ENCODE results near the gene BATF3.
A peak's percentile ranks its signal among the peaks of the same experiment; 100 is the strongest.
"Not testable (repeated sequence)": the region's sequence is repeated elsewhere in the genome, so short reads cannot be mapped to it uniquely, and the experiment has no call there.

BATF3 gene

DNA sequence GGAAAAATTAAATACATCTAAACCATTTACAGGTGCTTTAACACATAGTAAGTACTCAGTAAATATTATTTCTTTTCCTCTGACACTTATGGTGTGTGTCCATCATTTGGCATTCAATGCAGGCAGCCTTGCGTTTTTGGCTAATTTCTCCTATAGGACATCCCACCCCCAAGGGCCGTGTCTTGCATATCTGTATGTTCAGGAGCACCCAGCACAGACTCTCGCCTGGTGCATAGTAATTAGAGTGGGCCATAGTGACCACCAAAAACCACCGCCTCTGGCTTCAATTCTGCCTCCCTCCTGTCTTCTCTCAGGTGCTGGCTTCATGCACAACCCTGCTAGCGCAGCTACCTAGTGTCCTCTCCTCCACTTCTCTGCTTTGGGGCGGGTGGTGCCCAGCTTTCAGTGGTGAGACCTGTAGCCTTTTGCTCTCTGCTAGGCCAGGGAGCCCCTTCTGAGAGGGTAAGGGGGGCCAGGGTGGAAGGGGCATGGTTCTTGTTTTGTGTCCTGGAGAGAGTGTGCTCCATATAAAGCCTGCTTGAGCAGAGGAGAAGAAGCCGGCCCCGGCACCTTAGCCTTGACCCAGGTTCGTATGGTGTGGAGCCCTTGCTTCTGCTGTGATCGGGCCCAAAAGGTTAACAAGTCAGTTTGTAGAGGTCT lies 33.4 kb downstream of the BATF3 start:
- no peak for TF ChIP-seq CTCF (conservative IDR thresholded peaks at IDR 0.05; ENCODE audit: low read depth)
- no peak for DNase-seq (ENCODE audit: low spot score)
- ChIA-PET POLR2A (ENCODE audit: low non-redundant PET) (no interaction called here), CTCF (interaction anchor here (0.6 to 1.3 kb wide), 4 partner anchors 11 to 167 kb away, joined by 4 to 13 read pairs (median 8); no protein-coding TSS in a partner anchor)
- no peak overlapping the region for H3K27ac ChIP-seq

- TF ChIP-seq CTCF (conservative IDR thresholded peaks at IDR 0.05; ENCODE audit: low read depth): peak; percentile 88
- peak; percentile 64 for DNase-seq (ENCODE audit: low spot score)
- ChIA-PET CTCF (interaction anchor here (0.5 to 1.3 kb wide), 32 partner anchors 10 to 594 kb away, joined by 3 to 18 read pairs (median 4); no protein-coding TSS in a partner anchor), POLR2A (ENCODE audit: low non-redundant PET) (no interaction called here)
- H3K27ac ChIP-seq: no peak overlapping the region; the same call in 1 of the 2 replicates
Observed at GRCh38 chr1:212665241-212666115, 34.2 kb downstream of the BATF3 start.

- H3K27ac ChIP-seq: no peak overlapping the region
- DNase-seq (ENCODE audit: low spot score): no peak
- CTCF ChIA-PET: interaction anchor here (0.5 to 1.3 kb wide), 33 partner anchors 9 to 593 kb away, joined by 3 to 18 read pairs (median 4); no protein-coding TSS in a partner anchor
- TF ChIP-seq CTCF (conservative IDR thresholded peaks at IDR 0.05; ENCODE audit: low read depth): no peak
- POLR2A ChIA-PET (ENCODE audit: low non-redundant PET): no interaction called here
Observed at GRCh38 chr1:212664409-212665199, 35.0 kb downstream of the BATF3 start.

DNA sequence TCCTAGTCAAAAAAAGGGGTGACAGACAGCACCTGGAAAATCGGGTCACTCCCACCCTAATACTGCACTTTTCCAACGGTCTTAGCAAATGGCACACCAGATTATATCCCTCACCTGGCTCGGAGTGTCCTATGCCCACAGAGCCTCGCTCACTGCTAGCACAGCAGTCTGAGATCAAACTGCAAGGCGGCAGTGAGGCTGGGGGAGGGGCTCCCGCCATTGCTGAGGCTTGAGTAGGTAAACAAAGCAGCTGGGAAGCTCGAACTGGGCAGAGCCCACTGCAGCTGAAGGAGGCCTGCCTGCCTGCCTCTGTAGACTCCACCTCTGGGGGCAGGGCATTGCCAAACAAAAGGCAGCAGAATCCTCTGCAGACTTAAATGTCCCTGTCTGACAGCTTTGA lies 41.4 kb downstream of the BATF3 start:
- DNase-seq (ENCODE audit: low spot score); CTCF ChIA-PET; POLR2A ChIA-PET (ENCODE audit: low non-redundant PET); H3K27ac ChIP-seq: not testable (repeated sequence)

DNA sequence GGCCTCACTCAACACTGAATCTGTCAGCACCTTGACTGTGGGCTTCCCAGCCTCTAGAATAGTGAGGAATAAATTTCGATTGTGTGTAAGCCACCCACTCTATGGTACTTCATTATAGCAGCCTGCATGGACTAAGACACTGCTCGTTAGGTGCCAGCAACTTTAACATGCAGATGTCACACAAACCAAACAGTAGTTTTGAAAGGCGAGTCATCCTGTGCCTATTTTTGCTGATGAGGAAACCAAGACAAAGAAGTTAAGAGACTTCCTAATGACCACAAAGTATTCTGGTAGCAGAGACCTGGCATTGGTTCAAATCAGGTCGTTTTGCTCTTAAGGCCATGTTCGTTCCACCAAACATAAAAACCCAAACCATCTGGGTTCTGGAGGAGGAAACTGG lies 42.9 kb downstream of the BATF3 start:
- POLR2A ChIA-PET (ENCODE audit: low non-redundant PET): no interaction called here
- no peak overlapping the region for H3K27ac ChIP-seq
- CTCF ChIA-PET: interaction anchor here (1.0 to 2.8 kb wide), 2 partner anchors 9 to 180 kb away, joined by 3 to 13 read pairs; no protein-coding TSS in a partner anchor
- DNase-seq (ENCODE audit: low spot score): no peak
- TF ChIP-seq CTCF (conservative IDR thresholded peaks at IDR 0.05; ENCODE audit: low read depth): no peak

DNA sequence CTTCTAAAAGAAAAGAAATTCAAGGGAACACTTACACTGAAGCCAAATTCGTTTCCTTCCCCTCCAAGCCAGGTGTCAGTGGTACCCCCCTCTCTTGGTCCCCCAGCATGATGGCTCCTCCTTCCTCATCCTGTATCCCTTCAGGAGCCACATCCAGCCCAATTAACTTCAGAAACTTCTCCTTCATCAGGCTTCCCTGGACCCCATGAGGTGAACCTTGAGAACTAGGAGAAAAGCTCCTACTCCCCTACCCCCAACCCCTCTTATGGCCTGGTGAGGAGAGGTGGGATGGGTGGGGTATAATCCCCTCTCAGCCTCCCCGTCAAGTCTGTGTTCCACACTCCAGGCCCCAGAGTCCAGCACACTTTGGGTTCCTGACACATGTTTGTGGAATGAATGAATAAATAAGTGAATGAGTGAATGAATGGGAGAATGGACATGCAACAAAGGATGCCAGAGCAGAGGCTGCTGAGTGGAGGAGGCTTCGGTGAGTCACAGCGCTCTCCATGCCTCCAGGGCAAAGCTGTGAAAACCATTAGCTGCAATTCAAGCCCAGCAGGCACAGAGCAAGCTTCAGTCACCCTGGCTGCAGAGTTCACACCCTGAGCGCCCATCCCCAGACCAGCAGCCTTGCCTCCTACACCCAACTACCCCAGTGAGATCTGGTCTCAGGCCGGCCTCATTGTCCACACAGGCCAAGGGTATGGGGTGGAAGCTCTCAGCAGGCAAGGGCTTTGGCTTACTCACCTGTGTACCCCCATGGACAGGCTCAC lies 43.8 kb downstream of the BATF3 start:
- ChIA-PET POLR2A (ENCODE audit: low non-redundant PET) (no interaction called here), CTCF (interaction anchor here (0.6 to 2.8 kb wide), 5 partner anchors 9 to 354 kb away, joined by 3 to 13 read pairs (median 4); no protein-coding TSS in a partner anchor)
- no peak overlapping the region for H3K27ac ChIP-seq
- DNase-seq (ENCODE audit: low spot score): peak; percentile 79
- TF ChIP-seq CTCF (conservative IDR thresholded peaks at IDR 0.05; ENCODE audit: low read depth): no peak
